A549 (cell line): ENCODE data around the gene PAM16.

Experiments used
- CHD4 ChIP-seq: fragments of 200-600 bp; sonication (generic); IDR thresholded peaks from 2 replicates; pipeline ENCODE4 v1.6.1; 2016; ENCODE audit warnings: antibody characterized with exemption, mild to moderate bottlenecking, borderline replicate concordance
- EP300 ChIP-seq, 2 experiments: fragments of >200 bp; sonication (Bioruptor Twin); formaldehyde crosslinking; IDR thresholded peaks; 2 replicates in 1 of 2; 3 replicates in 1 of 2; pipeline ENCODE4 v1.6.1; 2016 to 2017
- GATA3 ChIP-seq: IDR thresholded peaks from 2 replicates; pipeline ENCODE4 v1.6.1; 2012; ENCODE audit warnings: borderline replicate concordance
- HOXB5 ChIP-seq: fragments of 250-450 bp; sonication (Bioruptor Pico); IDR thresholded peaks from 2 replicates; pipeline ENCODE4 v1.5.0; 2020; ENCODE audit warnings: mild to moderate bottlenecking, moderate library complexity
- JUN ChIP-seq, 2 experiments: fragments of >200 bp; sonication (Bioruptor Twin); formaldehyde crosslinking; IDR thresholded peaks; 2 replicates in 1 of 2; 3 replicates in 1 of 2; pipeline ENCODE4 v1.6.1; 2016 to 2017
- MYC ChIP-seq: IDR thresholded peaks from 2 replicates; pipeline ENCODE4 v1.6.1; 2012; ENCODE audit warnings: mild to moderate bottlenecking, inconsistent platforms, low read length, improper control_type of control experiment, borderline replicate concordance
- PHF8 ChIP-seq: fragments of 200-600 bp; sonication (generic); IDR thresholded peaks from 2 replicates; pipeline ENCODE4 v1.6.1; 2016; ENCODE audit warnings: low read depth, mild to moderate bottlenecking, antibody characterized with exemption, moderate library complexity, borderline replicate concordance
- POLR2A ChIP-seq: IDR thresholded peaks from 2 replicates; pipeline ENCODE4 v1.6.1; 2012; ENCODE audit warnings: mild to moderate bottlenecking, low read length
- RCOR1 ChIP-seq: fragments of 150-350 bp; IDR thresholded peaks from 2 replicates; pipeline ENCODE4 v1.6.1; 2014; ENCODE audit warnings: antibody characterized with exemption, low read length, low read depth
- TF ChIP-seq, protein P1 (sequence below): fragments of 150-350 bp; IDR thresholded peaks from 2 replicates; pipeline ENCODE4 v1.6.1; 2014; ENCODE audit warnings: low read depth, mild to moderate bottlenecking, low read length
- TF ChIP-seq, protein P2 (sequence below): fragments of >200 bp; sonication (Bioruptor Twin); formaldehyde crosslinking; IDR thresholded peaks from 3 replicates; pipeline ENCODE4 v1.5.1; 2016
- TF ChIP-seq, protein P3 (sequence below): fragments of 200-600 bp; sonication (generic); IDR thresholded peaks from 2 replicates; pipeline ENCODE4 v1.6.1; 2016; ENCODE audit warnings: antibody characterized with exemption, mild to moderate bottlenecking, moderate library complexity

DNA sequence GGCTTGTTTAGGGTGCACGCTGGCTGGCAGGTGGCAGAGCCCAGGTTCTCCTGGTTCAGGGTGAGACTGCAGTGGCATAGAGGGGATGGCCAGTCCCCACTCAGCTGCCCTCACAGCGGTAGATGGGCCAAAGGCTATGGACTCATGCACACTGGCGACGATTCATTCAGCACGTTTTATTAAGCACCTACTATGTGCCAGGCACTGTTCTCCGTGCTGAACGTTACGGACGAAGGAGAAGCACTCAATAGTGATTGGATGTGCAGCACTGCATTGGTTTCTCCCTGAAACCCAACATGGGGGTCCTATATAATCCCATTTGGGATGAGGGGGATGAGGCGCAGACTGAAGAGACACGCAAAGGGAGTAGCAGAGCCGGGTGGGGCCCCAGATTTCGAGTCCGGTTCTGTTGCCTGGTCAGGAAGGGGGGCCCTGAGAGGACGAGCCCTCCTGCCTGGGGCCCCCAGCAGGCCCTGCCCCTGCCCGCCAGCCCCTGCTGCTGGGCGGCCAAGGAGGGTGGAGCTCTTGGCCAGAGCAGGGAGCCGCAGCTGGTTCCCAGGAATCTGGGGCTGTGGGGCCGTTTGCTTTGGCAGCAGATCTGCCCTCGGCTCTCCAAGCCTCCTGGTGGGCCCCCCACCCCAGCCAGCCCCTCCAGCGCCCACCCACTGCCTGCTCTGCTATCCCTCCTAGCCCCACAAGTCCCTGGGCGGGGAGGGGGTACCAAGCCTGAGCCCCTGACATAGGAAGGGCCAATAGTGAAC is 26.4 kb downstream of the PAM16 start:
- TF ChIP-seq POLR2A: no peak
- no peak for TF ChIP-seq CHD4
- TF ChIP-seq, protein P1, sequence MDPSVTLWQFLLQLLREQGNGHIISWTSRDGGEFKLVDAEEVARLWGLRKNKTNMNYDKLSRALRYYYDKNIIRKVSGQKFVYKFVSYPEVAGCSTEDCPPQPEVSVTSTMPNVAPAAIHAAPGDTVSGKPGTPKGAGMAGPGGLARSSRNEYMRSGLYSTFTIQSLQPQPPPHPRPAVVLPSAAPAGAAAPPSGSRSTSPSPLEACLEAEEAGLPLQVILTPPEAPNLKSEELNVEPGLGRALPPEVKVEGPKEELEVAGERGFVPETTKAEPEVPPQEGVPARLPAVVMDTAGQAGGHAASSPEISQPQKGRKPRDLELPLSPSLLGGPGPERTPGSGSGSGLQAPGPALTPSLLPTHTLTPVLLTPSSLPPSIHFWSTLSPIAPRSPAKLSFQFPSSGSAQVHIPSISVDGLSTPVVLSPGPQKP: no peak
- TF ChIP-seq, protein P2, sequence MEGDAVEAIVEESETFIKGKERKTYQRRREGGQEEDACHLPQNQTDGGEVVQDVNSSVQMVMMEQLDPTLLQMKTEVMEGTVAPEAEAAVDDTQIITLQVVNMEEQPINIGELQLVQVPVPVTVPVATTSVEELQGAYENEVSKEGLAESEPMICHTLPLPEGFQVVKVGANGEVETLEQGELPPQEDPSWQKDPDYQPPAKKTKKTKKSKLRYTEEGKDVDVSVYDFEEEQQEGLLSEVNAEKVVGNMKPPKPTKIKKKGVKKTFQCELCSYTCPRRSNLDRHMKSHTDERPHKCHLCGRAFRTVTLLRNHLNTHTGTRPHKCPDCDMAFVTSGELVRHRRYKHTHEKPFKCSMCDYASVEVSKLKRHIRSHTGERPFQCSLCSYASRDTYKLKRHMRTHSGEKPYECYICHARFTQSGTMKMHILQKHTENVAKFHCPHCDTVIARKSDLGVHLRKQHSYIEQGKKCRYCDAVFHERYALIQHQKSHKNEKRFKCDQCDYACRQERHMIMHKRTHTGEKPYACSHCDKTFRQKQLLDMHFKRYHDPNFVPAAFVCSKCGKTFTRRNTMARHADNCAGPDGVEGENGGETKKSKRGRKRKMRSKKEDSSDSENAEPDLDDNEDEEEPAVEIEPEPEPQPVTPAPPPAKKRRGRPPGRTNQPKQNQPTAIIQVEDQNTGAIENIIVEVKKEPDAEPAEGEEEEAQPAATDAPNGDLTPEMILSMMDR: no peak
- no peak for TF ChIP-seq RCOR1
- TF ChIP-seq JUN (IDR thresholded peaks at IDR 0.05): no peak
- TF ChIP-seq PHF8: no peak
- no peak for TF ChIP-seq EP300 (IDR thresholded peaks at IDR 0.05)
- TF ChIP-seq GATA3: no peak
- TF ChIP-seq HOXB5 (CRISPR knock-in tag): no peak
- TF ChIP-seq, protein P3, sequence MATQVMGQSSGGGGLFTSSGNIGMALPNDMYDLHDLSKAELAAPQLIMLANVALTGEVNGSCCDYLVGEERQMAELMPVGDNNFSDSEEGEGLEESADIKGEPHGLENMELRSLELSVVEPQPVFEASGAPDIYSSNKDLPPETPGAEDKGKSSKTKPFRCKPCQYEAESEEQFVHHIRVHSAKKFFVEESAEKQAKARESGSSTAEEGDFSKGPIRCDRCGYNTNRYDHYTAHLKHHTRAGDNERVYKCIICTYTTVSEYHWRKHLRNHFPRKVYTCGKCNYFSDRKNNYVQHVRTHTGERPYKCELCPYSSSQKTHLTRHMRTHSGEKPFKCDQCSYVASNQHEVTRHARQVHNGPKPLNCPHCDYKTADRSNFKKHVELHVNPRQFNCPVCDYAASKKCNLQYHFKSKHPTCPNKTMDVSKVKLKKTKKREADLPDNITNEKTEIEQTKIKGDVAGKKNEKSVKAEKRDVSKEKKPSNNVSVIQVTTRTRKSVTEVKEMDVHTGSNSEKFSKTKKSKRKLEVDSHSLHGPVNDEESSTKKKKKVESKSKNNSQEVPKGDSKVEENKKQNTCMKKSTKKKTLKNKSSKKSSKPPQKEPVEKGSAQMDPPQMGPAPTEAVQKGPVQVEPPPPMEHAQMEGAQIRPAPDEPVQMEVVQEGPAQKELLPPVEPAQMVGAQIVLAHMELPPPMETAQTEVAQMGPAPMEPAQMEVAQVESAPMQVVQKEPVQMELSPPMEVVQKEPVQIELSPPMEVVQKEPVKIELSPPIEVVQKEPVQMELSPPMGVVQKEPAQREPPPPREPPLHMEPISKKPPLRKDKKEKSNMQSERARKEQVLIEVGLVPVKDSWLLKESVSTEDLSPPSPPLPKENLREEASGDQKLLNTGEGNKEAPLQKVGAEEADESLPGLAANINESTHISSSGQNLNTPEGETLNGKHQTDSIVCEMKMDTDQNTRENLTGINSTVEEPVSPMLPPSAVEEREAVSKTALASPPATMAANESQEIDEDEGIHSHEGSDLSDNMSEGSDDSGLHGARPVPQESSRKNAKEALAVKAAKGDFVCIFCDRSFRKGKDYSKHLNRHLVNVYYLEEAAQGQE: no peak
- TF ChIP-seq MYC: no peak
